Posterior vena cava (tissue), 2 donors: ENCODE measurements around the gene CCDC9B. TPM values are rescaled to one million over a fixed set of nuclear protein-coding genes. Genes with fewer than 3 reads are reported as not detected.

Experiments
- DNase-seq: peaks from one replicate; pipeline ENCODE4 v3.0.0-alpha.2; 2020; ENCODE audit warnings: low spot score
- intact Hi-C, 2 donors: fragments of 100-400 bp; cut with DNase I; formaldehyde crosslinking; loops; one replicate each; pipeline versions ENCODE4 v1.14.1 to v1.14.2; 2022 to 2023
- long read RNA-seq, 2 donors: library from polyadenylated mRNA; unstranded; transcript quantifications; one replicate each; pipeline ENCODE4 v2.0.0, GENCODE V29; 2020 to 2021
- total RNA-seq, 2 donors: library from RNA; stranded (reverse); fragmentation: NEBNext Ultra II Directional; extraction: Animal tissue kit (Norgen Biotek cat#: 25700); gene quantifications; one replicate each; pipeline ENCODE4 v1.2.1, GENCODE V29; 2021
- donor health status: DM: yes; HTN: yes; CAD: no.
- donor health status: DM: yes; HTN: yes; CAD: no.

The CCDC9B gene
- total RNA-seq: 10 to 100 TPM; 29.2 to 31.2 TPM
- long read RNA-seq, donor 1, partial matches to known transcripts: 0 of 2 reads
- long read RNA-seq, donor 1, other reads (novel, unspliced or antisense): 2 of 2 reads
- long read RNA-seq, donor 2, partial matches to known transcripts: 1 of 1 reads
- long read RNA-seq, donor 2, other reads (novel, unspliced or antisense): 0 of 1 reads

DNA sequence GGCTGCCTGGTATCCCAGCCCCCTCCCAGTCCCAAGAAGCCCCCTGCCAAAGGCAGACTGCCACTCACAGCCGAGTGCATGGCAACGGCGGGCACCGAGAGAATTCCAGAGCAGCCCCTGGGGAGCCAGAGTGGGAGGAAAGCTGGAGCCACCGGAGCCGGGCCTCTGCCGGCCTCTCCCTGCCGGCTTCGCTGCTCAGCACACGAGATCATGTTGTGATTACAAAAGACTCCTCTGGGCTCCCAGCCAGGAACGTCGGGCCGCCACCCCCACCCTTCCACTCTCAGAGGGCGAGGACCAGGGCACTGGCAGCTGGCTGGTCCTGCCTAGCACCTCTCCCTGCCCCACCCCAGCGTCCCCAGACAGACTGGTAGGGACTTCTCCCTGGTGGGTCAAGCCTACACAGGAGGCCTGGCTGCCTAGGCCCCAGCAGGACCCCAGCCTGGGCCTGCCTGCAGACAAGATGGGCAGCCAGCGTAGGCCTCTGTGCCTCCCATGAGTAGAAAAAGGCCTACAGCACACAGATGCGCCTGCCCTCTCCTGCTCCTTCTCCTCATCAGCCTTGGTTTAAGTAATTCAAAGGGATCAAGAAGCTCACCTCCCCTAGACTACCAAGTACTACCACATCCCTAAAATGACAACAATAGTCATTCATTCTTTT is at the start of gene CCDC9B:
Gene CCDC9B (minus strand): TSS at position 200 of the 661 bp plus-strand sequence. CDS start 120 bp downstream, at position 80.
- intact Hi-C loops: loop anchor here in 1 of 2 donors (10.0 kb wide), 1 partner anchor 1136 kb away; no protein-coding TSS in a partner anchor
- DNase-seq: peak; percentile 96

DNA sequence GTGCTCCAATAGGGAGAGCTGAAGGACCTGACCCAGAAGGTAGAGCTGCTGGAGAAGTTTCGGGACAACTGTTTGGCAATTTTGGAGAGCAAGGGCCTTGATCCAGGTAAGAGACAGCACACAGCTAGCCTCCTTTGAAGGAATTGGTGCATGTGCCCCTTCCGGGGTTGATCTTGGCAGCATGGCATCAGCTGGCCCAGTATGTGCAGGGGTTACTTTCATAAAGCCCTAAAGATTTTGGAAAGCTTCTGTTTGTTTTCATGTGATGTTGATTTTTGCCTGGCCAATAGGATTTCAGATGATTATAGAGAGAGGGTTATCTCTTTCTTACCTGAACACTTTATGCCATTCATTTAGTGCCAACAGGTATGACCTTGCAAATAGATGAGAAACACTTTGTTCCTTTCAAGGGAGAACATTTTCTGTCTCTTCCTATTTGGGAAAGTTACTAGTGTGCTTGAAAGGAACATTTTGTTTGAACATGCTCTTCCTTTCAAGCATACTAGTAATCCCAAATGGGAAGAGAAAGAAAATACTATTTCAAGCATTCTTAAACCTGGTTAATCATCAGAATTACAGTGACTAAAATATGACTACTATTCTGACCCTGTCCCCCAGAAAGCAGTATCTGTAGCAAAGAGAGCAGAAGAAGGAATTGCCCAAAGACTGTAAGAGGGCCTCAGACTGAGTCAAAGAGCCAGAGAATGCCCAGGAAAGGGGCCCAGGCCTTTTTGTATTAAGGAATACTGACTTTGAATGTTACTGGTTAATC is 49.3 kb upstream of the CCDC9B start:
- no peak for DNase-seq
- intact Hi-C loops: loop anchor here in 1 of 2 donors (5.0 kb wide), 1 partner anchor 1527 kb away; no protein-coding TSS in a partner anchor

DNA sequence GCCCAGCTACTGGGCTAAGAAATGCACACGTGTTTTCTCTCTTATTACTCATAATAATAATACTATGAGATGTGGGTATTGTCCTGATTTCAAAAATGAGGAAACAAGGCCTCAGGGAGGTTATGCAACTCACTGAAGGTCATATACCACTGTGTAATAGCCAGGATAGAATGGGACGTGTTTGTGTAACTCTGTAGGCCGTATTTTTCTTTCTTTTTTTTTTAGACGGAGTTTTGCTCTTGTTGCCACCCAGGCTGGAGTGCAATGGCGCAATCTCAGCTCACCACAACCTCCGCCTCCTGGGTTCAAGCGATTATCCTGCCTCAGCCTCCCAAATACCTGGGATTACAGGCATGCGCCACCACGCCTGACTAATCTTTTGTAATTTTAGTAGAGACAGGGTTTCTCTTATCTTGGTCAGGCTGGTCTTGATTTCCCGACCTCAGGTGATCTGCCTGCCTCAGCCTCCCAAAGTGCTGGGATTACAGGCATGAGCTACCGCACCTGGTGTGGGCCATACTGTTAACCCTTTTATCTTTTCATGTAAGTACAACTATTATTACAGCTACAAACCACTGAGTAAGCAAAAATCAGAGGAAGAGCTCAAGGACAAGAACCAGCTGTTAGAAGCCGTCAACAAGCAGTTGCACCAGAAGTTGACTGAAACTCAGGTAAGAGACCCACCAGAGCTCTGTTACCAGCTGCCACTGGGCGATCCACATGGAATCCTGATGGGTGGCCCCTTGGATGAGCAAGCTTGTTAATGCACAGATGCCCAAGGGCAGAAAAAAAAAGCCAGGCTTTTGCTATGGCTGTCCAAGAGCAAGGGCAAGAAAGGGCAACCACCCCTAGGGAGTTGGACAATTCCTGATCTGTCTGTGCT is 48.4 kb upstream of the CCDC9B start:
- intact Hi-C loops: loop anchor here in 1 of 2 donors (5.0 kb wide), 1 partner anchor 1528 kb away; no protein-coding TSS in a partner anchor
- DNase-seq: no peak

DNA sequence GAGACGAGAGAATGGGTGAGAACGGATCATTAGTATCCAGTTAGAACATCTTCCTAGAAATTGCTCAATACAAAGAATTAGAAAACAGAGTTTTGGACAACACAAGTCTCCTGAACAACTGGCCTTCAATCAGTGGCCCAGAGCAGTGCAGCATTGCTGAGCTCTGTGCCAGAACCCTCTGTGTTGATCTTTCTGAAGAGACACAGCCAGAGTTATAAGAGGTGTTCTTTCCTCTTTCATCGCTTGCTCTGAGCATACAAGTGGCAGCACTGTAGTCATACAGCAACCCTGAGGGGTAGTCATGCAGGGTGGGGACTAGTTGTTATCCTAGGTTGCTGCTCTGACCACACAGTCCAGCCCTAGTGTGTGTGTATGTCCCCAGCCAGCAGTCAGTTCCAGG is 45.7 kb upstream of the CCDC9B start:
- DNase-seq: no peak

DNA sequence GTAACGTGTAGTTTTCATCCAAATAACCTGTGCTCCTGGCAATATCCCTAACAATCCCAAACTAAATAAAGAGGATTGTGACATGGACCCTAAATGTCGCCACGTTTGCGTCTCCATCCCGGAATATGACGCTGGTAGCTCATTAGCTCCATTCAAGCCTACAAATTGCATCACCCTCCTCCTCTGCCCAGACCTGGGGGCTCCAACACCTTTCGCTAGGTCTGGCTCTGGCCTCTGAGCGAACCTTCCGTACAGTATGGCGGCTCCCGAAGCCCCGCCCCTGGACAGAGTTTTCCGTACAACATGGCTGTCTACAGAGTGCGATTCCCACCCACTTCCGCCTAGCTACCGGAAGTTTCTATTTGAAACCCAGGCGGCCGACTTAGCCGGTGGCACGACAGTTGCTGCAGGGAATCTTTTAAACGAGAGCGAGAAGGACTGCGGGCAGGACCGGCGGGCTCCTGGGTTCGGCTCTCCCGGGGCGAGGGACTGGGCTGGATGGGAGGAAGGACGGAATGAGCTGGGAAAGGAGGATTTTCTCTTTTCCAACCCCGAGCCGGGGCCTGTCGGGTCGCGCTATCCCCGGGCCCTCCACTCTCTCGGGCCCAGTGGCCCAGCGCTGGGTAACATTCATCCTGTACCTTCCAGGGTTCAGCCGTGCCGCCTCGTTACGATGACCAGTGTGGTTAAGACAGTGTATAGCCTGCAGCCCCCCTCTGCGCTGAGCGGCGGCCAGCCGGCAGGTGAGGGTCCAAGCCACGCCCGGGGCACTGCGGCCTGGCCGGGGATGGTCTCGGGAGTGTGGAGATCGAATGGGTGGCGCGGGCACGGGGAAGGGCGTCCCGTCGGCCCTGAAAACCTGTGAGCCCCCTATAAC is 42.1 kb upstream of the CCDC9B start, which contains the start of gene KNSTRN:
Gene KNSTRN (plus strand): TSS at position 142 of the 877 bp plus-strand sequence. CDS start 115 bp downstream, at position 257.
- intact Hi-C loops: no loop called here
- peak; percentile 95 for DNase-seq

More for the DNA sequence above, 45.7 kb upstream of the CCDC9B start:
- intact Hi-C loops: loop anchor here in 1 of 2 donors (5.0 kb wide), 1 partner anchor 1531 kb away; no protein-coding TSS in a partner anchor

DNA sequence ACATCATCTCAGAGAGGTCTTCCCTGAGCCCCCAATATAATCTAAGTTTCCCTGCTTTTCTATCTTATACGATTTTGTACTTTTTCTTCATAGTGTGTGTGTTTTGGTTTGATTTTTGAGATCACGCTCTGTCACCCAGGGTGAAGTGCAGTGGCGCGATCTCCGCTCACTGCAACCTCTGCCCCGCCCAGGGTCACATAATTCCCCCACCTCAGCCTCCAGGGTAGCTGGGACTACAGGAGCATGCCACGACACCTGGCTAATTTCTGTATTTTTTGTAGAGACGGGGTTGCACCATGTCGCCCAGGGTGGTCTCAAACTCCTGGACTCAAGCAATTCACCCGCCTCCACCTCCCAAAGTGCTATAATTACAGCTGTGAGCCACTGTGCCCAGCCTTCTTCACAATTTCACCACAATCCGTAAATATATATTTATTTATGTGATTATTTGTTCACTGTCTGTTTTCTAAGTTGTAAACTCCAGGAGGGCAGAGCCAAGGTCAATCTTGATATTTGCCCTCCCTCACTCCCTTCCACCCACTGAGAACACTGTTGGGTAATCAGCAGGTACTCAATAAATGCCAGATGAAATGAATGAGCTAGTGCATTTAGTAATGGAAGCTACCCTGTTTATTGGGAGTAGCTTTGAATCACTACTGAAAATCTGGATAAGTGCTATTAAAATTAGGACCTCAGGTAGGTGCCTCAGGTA is 41.2 kb upstream of the CCDC9B start:
- no peak for DNase-seq
- intact Hi-C loops: no loop called here

DNA sequence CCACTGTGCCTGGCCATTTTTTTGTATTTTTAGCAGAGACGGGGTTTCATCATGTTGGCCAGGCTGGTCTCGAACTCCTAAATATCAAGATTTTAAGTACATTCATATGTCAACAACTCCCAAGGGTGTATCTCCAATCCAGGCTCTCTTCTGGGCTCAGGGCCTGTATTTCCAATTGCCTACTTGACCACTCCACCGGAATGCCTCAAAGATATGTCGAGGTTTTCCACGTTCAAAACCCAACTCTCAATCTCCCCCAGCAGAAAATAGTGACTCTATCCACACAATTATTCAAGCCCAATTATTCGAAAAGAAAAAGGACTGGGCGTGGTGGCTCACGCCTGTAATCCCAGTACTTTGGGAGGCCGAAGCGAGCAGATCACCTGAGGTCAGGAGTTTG is 39.9 kb upstream of the CCDC9B start:
- intact Hi-C loops: no loop called here

DNA sequence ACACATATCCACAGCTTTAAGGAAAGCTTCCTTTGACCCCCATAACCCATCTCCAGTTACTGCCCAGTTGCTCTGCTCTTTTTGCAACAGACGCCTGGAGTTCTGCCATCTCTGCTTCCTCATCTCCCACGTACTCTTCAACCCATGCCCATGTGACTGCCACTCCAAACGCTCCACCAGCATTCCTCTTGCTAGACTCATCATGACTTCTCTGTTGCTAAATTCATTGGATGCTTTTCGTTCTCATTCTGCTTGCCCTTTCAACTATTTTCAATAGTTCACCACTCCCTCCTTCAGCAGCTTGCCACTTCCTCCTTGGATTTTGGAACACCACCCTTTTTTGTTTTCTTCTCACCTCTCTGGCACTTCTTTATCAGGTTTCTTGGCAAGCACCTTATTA is 39.1 kb upstream of the CCDC9B start:
- intact Hi-C loops: no loop called here
- DNase-seq: peak; percentile 88

More for the DNA sequence above, 39.9 kb upstream of the CCDC9B start:
- no peak for DNase-seq

DNA sequence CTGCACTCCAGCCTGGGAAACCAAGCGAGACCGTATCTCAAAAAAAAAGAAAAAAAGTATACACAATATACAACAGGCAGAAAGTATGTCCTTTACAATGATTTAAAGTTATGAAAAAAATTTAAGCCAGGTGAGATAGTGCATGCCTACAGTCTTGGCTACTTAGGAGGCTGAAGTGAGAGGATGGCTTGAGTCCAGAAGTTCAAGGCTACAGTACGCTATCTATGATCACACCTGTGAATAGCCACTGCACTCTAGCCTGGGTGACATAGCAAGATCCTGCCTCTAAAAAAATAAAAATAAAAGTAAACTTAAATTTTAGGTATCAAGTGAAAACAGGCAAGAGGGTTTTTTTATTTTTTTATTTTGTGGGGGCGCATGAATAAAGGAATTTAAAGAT is 38.6 kb upstream of the CCDC9B start:
- intact Hi-C loops: no loop called here

DNA sequence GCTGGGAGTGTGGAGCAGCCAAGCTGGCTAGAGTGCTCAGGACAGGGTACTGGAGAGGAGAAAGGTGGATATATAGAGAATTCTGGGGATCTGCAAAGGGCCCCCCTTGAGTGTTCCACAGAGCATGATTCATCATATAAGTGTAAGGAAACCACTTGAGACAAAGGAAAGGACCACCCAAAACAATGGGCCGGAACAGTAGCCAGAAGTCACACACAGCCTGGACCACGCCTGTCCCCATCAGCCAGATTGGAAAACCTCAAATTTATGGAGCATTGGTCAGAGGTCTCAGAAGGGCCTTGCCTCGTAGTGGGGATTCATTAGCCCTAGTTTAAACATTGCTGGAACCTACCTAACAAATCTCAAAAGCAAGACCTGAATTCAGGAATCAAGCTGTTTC is 36.9 kb upstream of the CCDC9B start:
- intact Hi-C loops: no loop called here
- no peak for DNase-seq

More for the DNA sequence above, 38.6 kb upstream of the CCDC9B start:
- DNase-seq: no peak

DNA sequence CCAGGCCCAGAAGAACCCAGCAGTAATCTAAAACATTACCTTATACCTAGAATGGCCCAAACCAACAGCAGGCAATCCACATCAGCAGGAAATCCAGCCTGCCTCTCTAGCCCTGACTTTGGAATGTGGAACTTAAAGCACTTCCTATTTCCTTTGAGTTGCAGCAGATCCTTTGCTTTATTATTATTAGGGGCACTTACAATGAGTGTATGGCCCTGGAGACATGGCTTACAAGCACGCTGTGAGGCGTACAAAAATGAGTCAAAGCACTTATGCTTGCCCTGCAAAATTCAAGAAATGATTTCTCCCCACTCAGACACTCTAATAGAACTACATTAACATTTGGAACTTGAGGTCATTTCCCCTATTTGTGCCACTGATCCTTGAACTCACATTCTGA is 32.2 kb upstream of the CCDC9B start:
- DNase-seq: no peak
- intact Hi-C loops: no loop called here

DNA sequence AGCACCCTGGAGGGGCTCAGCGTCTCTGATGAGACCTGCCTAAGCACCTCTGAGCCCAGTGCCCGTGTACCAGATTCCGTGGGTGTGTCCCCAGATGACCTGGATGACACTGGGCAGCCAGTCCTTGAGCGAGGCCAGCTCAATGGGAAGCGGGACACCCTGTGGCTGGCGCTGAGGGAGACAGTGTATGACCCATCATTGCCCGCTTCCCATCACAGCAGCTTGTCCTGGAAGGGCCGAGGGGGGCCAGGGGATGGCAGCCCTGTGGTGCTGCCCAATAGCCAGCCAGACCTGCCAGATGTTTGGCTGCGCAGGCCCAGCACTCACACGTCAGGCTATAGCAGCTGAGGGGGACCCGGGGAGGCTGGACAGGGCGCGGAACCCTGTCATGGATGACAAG is 29.2 kb upstream of the CCDC9B start:
- DNase-seq: no peak
- intact Hi-C loops: no loop called here

DNA sequence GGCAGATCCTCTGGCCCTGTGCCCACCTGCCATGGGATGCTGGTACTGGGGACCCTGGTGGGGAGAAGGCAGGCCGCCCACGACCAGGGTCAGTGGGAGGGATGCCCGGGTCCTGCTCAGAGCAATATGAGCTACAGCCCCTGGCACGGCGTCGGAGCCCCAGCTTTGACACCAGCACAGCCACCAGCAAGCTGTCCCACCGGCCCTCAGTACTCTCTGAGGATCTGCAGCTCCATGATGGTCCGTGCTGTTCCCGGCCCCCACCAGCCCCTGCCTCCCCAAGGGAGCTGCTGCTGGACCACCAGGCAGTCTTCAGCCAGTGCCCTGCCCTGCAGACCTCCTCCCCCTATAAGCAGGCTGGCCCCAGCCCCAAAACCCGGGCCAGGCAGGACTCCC is 28.7 kb upstream of the CCDC9B start:
- intact Hi-C loops: no loop called here
- no peak for DNase-seq

DNA sequence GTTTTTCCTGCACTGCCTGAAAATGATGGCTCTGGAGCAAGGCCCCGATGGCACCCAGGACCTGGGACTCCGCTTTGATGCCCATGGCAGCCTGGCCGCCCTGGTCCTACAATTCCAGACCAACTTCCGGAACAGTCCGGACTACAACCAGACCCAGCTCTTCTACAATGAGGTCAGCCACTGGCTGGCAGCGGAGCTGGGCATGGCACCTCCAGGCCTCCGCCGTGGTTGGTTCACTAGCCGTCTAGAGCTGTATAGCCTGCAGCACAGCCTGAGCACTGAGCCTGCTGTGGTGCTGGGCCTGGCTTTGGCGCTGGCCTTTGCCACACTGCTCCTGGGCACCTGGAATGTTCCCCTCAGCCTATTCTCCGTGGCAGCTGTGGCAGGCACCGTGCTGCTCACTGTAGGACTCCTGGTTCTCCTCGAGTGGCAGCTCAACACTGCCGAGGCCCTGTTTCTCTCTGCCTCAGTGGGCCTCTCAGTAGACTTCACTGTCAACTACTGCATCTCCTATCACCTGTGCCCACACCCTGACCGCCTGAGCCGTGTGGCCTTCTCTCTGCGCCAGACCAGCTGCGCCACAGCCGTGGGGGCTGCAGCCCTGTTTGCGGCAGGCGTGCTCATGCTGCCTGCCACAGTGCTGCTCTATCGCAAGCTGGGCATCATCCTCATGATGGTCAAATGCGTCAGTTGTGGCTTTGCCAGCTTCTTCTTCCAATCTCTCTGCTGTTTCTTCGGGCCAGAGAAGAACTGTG is 28.2 kb upstream of the CCDC9B start:
- intact Hi-C loops: no loop called here

DNA sequence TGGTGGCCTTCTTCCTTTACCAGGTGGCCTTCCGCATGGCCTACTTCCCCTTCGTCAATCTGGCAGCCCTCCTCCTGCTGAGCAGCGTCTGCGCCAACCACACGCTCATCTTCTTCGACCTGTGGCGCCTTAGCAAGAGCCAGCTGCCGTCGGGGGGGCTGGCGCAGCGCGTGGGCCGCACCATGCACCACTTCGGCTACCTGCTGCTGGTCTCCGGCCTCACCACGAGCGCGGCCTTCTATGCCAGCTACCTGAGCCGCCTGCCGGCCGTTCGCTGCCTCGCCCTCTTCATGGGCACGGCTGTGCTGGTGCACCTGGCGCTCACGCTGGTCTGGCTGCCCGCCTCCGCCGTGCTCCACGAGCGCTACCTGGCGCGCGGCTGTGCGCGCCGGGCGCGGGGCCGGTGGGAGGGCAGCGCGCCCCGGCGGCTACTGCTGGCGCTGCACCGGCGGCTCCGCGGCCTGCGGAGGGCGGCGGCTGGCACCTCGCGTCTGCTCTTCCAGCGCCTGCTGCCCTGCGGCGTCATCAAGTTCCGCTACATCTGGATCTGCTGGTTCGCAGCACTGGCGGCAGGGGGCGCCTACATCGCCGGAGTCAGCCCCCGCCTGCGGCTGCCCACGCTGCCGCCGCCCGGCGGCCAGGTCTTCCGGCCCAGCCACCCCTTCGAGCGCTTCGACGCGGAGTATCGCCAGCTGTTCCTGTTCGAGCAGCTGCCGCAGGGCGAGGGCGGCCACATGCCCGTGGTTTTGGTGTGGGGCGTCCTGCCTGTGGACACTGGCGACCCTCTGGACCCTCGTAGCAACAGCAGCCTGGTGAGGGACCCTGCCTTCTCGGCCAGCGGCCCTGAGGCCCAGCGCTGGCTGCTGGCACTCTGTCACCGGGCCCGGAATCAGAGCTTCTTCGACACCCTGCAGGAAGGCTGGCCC is 27.2 kb upstream of the CCDC9B start:
- intact Hi-C loops: no loop called here
- DNase-seq: peak; percentile 95

More for the DNA sequence above, 28.2 kb upstream of the CCDC9B start:
- DNase-seq: no peak

DNA sequence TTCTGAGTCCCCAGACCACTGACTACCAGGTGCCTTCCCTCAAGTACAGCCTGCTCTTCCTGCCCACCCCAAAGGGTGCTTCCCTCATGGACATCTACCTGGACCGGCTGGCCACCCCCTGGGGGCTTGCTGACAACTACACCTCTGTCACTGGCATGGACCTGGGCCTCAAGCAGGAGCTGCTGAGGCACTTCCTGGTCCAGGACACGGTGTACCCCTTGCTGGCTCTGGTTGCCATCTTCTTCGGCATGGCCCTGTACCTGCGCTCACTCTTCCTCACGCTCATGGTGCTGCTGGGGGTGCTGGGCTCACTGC is 26.6 kb upstream of the CCDC9B start:
- DNase-seq: no peak
- intact Hi-C loops: no loop called here
